ENCODE results near the gene CFAP251. TPM values are rescaled to one million over a fixed set of nuclear protein-coding genes. Genes with fewer than 3 reads are reported as not detected.

Gene CFAP251
- total and polyA plus RNA-seq, 2 of the 8 experiments (the other 6 are each of a cell fraction or from before 2014, with no cell fraction given) = 1.8 to 2.9 TPM

GRCh38 chr12:121873216-121873569, 45.2 kb upstream of the CFAP251 start (continued):
- TF ChIP-seq, protein P1, sequence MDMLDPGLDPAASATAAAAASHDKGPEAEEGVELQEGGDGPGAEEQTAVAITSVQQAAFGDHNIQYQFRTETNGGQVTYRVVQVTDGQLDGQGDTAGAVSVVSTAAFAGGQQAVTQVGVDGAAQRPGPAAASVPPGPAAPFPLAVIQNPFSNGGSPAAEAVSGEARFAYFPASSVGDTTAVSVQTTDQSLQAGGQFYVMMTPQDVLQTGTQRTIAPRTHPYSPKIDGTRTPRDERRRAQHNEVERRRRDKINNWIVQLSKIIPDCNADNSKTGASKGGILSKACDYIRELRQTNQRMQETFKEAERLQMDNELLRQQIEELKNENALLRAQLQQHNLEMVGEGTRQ (IDR thresholded peaks at IDR 0.05; ENCODE audit: low read length) = no peak
- TF ChIP-seq ATF2 (IDR thresholded peaks at IDR 0.05; ENCODE audit: low read length) (no peak), SUZ12 (IDR thresholded peaks at IDR 0.05; ENCODE audit: low read length) (no peak), YY1 (IDR thresholded peaks at IDR 0.05; ENCODE audit: low read depth, low read length) (no peak), MAFK (IDR thresholded peaks at IDR 0.05; ENCODE audit: low read depth, low read length) (no peak), EZH2 (IDR thresholded peaks at IDR 0.05; ENCODE audit: low read depth, low read length, severe bottlenecking) (no peak), CBX8 (IDR thresholded peaks at IDR 0.05; ENCODE audit: borderline replicate concordance, low read depth, low read length) (no peak)

All from H1 (cell line).